ENCODE results near the gene LAMB3. TPM values are rescaled to one million over a fixed set of nuclear protein-coding genes. Genes with fewer than 3 reads are reported as not detected.

Gene LAMB3
- total RNA-seq, 1 experiment from 2014 or later = 0.85 TPM

DNA sequence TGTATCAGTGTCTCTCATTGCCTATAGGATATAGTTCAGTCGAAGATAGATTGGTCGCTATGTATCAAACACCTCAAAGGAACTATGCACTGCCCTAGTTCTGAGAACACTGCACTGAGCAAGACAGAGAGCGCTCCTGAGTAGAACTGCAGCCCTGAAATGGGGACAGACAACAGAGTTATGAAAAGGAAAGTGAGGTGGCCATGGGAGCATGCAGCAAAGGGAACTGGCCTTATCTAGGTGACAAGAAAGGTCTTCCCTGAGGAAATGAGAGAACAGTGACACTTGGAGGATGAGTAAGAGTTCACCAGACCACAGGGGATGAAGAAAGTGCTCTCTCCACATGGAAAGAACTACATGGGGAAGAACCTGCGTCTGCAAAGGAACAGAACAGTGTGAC is 15.5 kb upstream of the LAMB3 start (continued):
- TF ChIP-seq, protein P1, sequence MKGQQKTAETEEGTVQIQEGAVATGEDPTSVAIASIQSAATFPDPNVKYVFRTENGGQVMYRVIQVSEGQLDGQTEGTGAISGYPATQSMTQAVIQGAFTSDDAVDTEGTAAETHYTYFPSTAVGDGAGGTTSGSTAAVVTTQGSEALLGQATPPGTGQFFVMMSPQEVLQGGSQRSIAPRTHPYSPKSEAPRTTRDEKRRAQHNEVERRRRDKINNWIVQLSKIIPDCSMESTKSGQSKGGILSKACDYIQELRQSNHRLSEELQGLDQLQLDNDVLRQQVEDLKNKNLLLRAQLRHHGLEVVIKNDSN (CRISPR knock-in tag; IDR thresholded peaks at IDR 0.05) = no peak
- no peak for TF ChIP-seq NR1H2 (CRISPR knock-in tag; IDR thresholded peaks at IDR 0.05)
- TF ChIP-seq ZNF138 (CRISPR knock-in tag; conservative IDR thresholded peaks at IDR 0.05) = no peak
- no peak for TF ChIP-seq RELA (CRISPR knock-in tag; IDR thresholded peaks at IDR 0.05; ENCODE audit: borderline replicate concordance)
- TF ChIP-seq, protein P2, sequence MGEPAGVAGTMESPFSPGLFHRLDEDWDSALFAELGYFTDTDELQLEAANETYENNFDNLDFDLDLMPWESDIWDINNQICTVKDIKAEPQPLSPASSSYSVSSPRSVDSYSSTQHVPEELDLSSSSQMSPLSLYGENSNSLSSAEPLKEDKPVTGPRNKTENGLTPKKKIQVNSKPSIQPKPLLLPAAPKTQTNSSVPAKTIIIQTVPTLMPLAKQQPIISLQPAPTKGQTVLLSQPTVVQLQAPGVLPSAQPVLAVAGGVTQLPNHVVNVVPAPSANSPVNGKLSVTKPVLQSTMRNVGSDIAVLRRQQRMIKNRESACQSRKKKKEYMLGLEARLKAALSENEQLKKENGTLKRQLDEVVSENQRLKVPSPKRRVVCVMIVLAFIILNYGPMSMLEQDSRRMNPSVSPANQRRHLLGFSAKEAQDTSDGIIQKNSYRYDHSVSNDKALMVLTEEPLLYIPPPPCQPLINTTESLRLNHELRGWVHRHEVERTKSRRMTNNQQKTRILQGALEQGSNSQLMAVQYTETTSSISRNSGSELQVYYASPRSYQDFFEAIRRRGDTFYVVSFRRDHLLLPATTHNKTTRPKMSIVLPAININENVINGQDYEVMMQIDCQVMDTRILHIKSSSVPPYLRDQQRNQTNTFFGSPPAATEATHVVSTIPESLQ (CRISPR knock-in tag; IDR thresholded peaks at IDR 0.05) = no peak
- TF ChIP-seq ELF4 (CRISPR knock-in tag; IDR thresholded peaks at IDR 0.05; ENCODE audit: low read depth) = no peak

DNA sequence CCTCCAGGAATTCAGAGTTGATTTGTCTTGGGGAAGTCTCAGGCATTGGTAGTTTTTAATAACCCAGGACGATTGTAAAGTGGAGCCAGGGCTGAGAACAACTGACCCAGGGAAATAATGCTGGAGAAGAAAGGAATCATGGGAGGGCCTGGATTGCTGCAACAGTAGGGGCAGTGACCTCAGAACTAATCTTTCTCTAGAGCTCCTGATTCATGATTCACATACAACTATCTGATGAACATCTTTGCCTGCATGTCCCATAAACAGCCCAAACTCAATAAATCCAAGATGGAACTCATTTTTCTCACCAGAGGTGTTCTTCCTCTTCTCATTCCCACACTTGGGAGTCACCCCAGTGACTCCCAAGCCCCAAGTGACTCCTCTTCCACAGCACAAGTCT is 14.9 kb upstream of the LAMB3 start:
- ATAC-seq (no peak), DNase-seq (ENCODE audit: low spot score) (no peak)
- Mint-ChIP-seq H3K27me3 (ENCODE audit: low read depth) (no peaks in the 10 kb centered on the region; the same call in none of the 2 replicates), H3K4me1 (no peaks in the 10 kb centered on the region), H3K9me3 (peaks cover 4% of the 10 kb centered on the region), H3K4me3 (no peak overlapping the region), H3K27ac (no peak overlapping the region), H3K36me3 (no peaks in the 10 kb centered on the region)
- TF ChIP-seq, protein P3, sequence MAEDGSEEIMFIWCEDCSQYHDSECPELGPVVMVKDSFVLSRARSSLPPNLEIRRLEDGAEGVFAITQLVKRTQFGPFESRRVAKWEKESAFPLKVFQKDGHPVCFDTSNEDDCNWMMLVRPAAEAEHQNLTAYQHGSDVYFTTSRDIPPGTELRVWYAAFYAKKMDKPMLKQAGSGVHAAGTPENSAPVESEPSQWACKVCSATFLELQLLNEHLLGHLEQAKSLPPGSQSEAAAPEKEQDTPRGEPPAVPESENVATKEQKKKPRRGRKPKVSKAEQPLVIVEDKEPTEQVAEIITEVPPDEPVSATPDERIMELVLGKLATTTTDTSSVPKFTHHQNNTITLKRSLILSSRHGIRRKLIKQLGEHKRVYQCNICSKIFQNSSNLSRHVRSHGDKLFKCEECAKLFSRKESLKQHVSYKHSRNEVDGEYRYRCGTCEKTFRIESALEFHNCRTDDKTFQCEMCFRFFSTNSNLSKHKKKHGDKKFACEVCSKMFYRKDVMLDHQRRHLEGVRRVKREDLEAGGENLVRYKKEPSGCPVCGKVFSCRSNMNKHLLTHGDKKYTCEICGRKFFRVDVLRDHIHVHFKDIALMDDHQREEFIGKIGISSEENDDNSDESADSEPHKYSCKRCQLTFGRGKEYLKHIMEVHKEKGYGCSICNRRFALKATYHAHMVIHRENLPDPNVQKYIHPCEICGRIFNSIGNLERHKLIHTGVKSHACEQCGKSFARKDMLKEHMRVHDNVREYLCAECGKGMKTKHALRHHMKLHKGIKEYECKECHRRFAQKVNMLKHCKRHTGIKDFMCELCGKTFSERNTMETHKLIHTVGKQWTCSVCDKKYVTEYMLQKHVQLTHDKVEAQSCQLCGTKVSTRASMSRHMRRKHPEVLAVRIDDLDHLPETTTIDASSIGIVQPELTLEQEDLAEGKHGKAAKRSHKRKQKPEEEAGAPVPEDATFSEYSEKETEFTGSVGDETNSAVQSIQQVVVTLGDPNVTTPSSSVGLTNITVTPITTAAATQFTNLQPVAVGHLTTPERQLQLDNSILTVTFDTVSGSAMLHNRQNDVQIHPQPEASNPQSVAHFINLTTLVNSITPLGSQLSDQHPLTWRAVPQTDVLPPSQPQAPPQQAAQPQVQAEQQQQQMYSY (CRISPR knock-in tag; IDR thresholded peaks at IDR 0.05) = no peak
- no peak for TF ChIP-seq JUN (CRISPR knock-in tag; IDR thresholded peaks at IDR 0.05)
- POLR2A ChIA-PET = no interaction called here
- CTCF ChIA-PET = no interaction called here

DNA sequence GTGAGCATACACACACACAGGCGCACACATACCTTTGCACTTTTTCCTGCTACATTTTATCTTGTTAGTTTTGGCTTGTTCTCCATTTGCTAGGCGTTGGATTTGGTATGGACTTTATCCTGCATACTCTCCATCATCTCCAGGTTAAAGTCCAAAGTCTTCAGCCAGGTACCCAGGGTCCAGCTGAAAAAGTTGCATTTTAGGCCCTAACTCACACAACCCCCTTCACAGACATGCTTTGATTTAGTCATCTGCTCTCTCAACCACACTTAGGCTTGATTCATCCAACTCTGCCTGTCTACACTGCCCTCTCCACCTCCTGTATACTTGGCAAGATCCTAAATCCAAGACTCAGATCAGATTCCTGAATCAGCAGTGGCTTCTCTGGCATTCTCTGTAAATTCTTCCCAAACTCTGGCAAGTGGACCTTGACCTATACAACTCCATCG is 10.7 kb upstream of the LAMB3 start:
- CTCF ChIA-PET = no interaction called here
- H3K4me3 Mint-ChIP-seq = no peak overlapping the region
- POLR2A ChIA-PET = no interaction called here

DNA sequence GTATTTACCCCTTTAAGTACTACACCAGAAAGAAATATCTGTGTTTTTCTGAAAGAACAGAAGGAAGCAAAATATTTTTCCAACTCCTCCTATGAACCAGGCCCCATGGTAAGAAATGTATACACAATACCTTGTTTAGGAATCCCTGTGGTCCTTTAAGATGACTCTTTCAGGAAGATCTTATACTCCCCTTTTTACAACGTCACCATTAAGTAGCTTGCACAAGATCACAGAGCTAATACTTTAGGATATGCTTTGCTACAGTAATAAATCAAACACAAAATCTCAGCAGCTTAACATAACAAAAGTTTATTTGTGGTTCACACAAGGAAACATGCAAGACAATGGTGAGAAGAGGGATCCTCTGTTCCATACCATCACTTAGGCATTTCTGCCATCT is 8.8 kb upstream of the LAMB3 start:
- H3K4me1 Mint-ChIP-seq = peaks cover 6% of the 10 kb centered on the region; the same call in 1 of the 2 replicates
- no peaks in the 10 kb centered on the region for H3K9me3 Mint-ChIP-seq
- no peak for DNase-seq (ENCODE audit: low spot score)
- H3K27me3 Mint-ChIP-seq (ENCODE audit: low read depth) = no peaks in the 10 kb centered on the region
- ChIA-PET CTCF (no interaction called here), POLR2A (no interaction called here)
- H3K4me3 Mint-ChIP-seq = no peak overlapping the region
- ATAC-seq = no peak
- H3K27ac Mint-ChIP-seq = no peak overlapping the region
- H3K36me3 Mint-ChIP-seq = no peaks in the 10 kb centered on the region
- no peak for TF ChIP-seq OVOL2 (CRISPR knock-in tag; IDR thresholded peaks at IDR 0.05; ENCODE audit: borderline replicate concordance)
- TF ChIP-seq TP53 (CRISPR knock-in tag; IDR thresholded peaks at IDR 0.05) = no peak

More for the DNA sequence above, 10.7 kb upstream of the LAMB3 start:
- Mint-ChIP-seq H3K27ac (no peak overlapping the region), H3K4me1 (peaks cover 6% of the 10 kb centered on the region; the same call in 1 of the 2 replicates), H3K27me3 (ENCODE audit: low read depth) (no peaks in the 10 kb centered on the region), H3K36me3 (no peaks in the 10 kb centered on the region), H3K9me3 (no peaks in the 10 kb centered on the region)
- TF ChIP-seq GABPB1 (CRISPR knock-in tag; IDR thresholded peaks at IDR 0.05) = no peak
- TF ChIP-seq, protein P4, sequence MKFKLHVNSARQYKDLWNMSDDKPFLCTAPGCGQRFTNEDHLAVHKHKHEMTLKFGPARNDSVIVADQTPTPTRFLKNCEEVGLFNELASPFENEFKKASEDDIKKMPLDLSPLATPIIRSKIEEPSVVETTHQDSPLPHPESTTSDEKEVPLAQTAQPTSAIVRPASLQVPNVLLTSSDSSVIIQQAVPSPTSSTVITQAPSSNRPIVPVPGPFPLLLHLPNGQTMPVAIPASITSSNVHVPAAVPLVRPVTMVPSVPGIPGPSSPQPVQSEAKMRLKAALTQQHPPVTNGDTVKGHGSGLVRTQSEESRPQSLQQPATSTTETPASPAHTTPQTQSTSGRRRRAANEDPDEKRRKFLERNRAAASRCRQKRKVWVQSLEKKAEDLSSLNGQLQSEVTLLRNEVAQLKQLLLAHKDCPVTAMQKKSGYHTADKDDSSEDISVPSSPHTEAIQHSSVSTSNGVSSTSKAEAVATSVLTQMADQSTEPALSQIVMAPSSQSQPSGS (CRISPR knock-in tag; IDR thresholded peaks at IDR 0.05; ENCODE audit: borderline replicate concordance, low read depth) = no peak
- DNase-seq (ENCODE audit: low spot score) (no peak), ATAC-seq (no peak)
